ENCODE results near the gene UNC13D. TPM values are rescaled to one million over a fixed set of nuclear protein-coding genes. Genes with fewer than 3 reads are reported as not detected.

UNC13D gene
- total and polyA plus RNA-seq, 10 donors, result 36.4 to 187 (median 120) TPM

DNA sequence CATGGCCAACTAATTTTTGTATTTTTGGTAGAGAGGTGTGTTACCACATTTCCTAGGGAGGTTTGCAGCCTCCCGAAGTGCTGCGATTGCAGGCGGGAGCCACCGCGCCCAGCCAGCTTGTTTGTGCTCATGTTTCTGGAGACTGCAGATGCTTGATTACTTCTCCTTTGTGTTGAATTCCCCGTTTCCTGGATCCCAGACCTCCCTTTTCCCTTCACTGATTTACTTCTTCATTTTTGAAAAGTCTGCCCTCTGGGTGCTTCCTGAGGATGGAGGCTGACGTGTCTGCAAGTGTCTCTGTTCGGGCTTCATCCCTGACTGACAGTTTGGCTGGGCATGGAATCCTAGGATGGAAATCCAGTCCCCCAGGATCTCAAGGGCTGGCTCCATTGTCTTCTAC lies 41.2 kb upstream of the UNC13D start:
- no peak for DNase-seq
- 49 to 66% (median 54%) methylated on average over 8 of the region's 8 CpGs for WGBS, 5 donors
- TF ChIP-seq, protein P1, sequence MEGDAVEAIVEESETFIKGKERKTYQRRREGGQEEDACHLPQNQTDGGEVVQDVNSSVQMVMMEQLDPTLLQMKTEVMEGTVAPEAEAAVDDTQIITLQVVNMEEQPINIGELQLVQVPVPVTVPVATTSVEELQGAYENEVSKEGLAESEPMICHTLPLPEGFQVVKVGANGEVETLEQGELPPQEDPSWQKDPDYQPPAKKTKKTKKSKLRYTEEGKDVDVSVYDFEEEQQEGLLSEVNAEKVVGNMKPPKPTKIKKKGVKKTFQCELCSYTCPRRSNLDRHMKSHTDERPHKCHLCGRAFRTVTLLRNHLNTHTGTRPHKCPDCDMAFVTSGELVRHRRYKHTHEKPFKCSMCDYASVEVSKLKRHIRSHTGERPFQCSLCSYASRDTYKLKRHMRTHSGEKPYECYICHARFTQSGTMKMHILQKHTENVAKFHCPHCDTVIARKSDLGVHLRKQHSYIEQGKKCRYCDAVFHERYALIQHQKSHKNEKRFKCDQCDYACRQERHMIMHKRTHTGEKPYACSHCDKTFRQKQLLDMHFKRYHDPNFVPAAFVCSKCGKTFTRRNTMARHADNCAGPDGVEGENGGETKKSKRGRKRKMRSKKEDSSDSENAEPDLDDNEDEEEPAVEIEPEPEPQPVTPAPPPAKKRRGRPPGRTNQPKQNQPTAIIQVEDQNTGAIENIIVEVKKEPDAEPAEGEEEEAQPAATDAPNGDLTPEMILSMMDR (IDR thresholded peaks at IDR 0.05 in 8 of 11, conservative IDR thresholded peaks at IDR 0.05 in 3 of 11), result no peak
- TF ChIP-seq POLR2A (IDR thresholded peaks at IDR 0.05), result no peak
- no peak for TF ChIP-seq POLR2AphosphoS5 (IDR thresholded peaks at IDR 0.05)

DNA sequence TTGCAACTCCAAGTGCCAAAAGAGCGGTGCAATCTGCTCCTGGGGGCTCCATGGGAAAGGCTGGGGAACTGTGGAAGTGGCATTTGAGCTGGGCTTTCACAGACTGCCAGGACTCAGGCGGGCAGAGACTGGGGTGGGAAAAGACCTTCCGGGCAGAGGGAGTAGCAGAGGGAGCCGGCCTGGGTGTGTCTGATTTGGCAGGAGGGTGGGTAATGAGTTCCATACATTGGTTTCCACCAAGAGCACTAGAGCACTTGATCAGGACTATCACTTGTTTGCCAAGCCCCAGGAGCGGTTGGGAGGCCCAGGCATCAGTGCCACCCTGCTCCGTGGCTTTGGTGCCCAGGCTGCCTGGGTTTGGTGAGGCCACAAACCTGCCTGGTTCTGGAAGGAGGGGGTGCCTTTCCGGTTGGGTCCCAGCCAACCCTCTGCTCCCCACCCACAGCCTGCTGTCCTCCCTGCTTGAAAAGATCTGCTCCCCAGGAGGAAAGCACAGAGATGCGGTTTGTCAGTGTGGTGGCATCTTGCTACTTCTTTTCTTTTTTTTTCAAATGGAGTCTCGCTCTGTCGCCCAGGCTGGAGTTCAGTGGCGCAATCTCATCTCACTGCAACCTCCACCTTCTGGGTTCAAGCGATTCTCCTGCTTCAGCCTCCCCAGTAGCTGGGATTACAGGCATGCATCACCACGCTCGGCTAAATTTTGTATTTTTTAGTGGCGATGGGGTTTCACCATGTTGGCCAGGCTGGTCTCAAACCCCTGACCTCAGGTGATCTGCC lies 37.7 kb upstream of the UNC13D start:
- intact Hi-C loops (cut with DNase I; ENCODE audit: low total_unique reads), result no loop called here
- H3K27me3 ChIP-seq (replicated peaks in 1 of 7), result peaks cover 0 to 35% (median 6%) of the 10 kb centered on the region in 7 donors
- H3K36me3 ChIP-seq, result peaks cover 0 to under 1% (median 0%) of the 10 kb centered on the region in 6 donors
- WGBS, 5 donors, result 80 to 89% (median 86%) methylated on average over 13 to 15 of the region's 15 CpGs
- H3K9me3 ChIP-seq, result no peaks in the 10 kb centered on the region
- H3K4me3 ChIP-seq, result no peak overlapping the region
- H3K27ac ChIP-seq, result no peak overlapping the region
- no peak for DNase-seq
- TF ChIP-seq POLR2A (IDR thresholded peaks at IDR 0.05) (no peak), POLR2AphosphoS5 (IDR thresholded peaks at IDR 0.05) (no peak)
- TF ChIP-seq, protein P1 (IDR thresholded peaks at IDR 0.05 in 8 of 11, conservative IDR thresholded peaks at IDR 0.05 in 3 of 11), result no peak
- H3K4me1 ChIP-seq, result peaks cover 3 to 40% (median 25%) of the 10 kb centered on the region in 6 donors

More for the DNA sequence above, 41.2 kb upstream of the UNC13D start:
- Histone ChIP-seq H3K36me3 (peaks cover 0 to 21% (median 11%) of the 10 kb centered on the region in 6 donors), H3K4me3 (no peak overlapping the region), H3K27ac (no peak overlapping the region), H3K4me1 (peaks cover 0 to 12% (median 0%) of the 10 kb centered on the region in 6 donors), H3K9me3 (no peaks in the 10 kb centered on the region), H3K27me3 (replicated peaks in 1 of 7) (no peaks in the 10 kb centered on the region)
- intact Hi-C loops (cut with DNase I; ENCODE audit: low total_unique reads), result no loop called here

DNA sequence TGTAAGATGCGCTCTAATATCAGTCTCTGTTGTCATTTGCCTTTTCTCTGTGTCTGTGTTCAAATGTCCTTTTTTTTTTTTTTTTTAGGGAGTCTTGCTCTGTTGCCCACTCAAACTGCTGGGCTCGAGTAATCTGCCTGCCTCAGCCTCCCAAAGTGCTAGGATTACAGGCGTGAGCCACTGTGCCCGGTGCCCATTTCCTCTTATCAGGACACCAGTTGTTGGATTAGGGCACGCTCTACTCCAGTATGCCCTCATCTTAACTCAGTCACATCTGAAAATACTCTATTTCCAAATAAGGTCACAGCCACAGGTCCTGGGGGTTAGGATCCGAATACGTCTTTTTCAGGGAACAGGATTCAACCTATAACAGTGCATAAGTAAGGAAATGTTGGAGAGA lies 36.1 kb upstream of the UNC13D start:
- 82 to 96% (median 85%) methylated on average over 7 of the region's 7 CpGs for WGBS, 5 donors
- Histone ChIP-seq H3K4me3 (no peak overlapping the region), H3K27ac (no peak overlapping the region), H3K36me3 (peaks cover 0 to 14% (median 0%) of the 10 kb centered on the region in 6 donors), H3K27me3 (replicated peaks in 1 of 7) (peaks cover 0 to 44% (median 6%) of the 10 kb centered on the region in 7 donors), H3K9me3 (no peaks in the 10 kb centered on the region), H3K4me1 (peaks cover 19 to 51% (median 41%) of the 10 kb centered on the region in 6 donors)
- intact Hi-C loops (cut with DNase I; ENCODE audit: low total_unique reads), result no loop called here
- DNase-seq, result no peak
- TF ChIP-seq, protein P1 (IDR thresholded peaks at IDR 0.05 in 8 of 11, conservative IDR thresholded peaks at IDR 0.05 in 3 of 11), result no peak
- TF ChIP-seq POLR2A (IDR thresholded peaks at IDR 0.05), result no peak
- TF ChIP-seq POLR2AphosphoS5 (IDR thresholded peaks at IDR 0.05), result no peak
